Measurements from ENCODE around the gene DDX21.
"Not testable (repeated sequence)": the region's sequence is repeated elsewhere in the genome, so short reads cannot be mapped to it uniquely, and the experiment has no call there.

The DDX21 gene

GRCh38 chr10:69007260-69007659 is 51.3 kb downstream of the DDX21 start:
- DNase-seq (ENCODE audit: low read depth): no peak
- no peak for TF ChIP-seq CTCF (IDR thresholded peaks at IDR 0.05; ENCODE audit: control insufficient read depth, extremely low read depth, insufficient read depth)
- H3K4me3 ChIP-seq (ENCODE audit: low read depth, low read length): no peak overlapping the region

GRCh38 chr10:69009360-69009759 is 53.4 kb downstream of the DDX21 start:
- H3K4me3 ChIP-seq (ENCODE audit: low read depth, low read length): no peak overlapping the region
- no peak for DNase-seq (ENCODE audit: low read depth)
- TF ChIP-seq CTCF (IDR thresholded peaks at IDR 0.05; ENCODE audit: control insufficient read depth, extremely low read depth, insufficient read depth): no peak

- DNase-seq (ENCODE audit: low read depth): no peak
- no peak for TF ChIP-seq CTCF (IDR thresholded peaks at IDR 0.05; ENCODE audit: control insufficient read depth, extremely low read depth, insufficient read depth)
- no peak overlapping the region for H3K4me3 ChIP-seq (ENCODE audit: low read depth, low read length)
Observed at GRCh38 chr10:69010151-69010640, 54.2 kb downstream of the DDX21 start.

GRCh38 chr10:69012778-69013177 is 56.8 kb downstream of the DDX21 start:
- H3K4me3 ChIP-seq (ENCODE audit: low read depth, low read length); DNase-seq (ENCODE audit: low read depth): not testable (repeated sequence)

- H3K4me3 ChIP-seq (ENCODE audit: low read depth, low read length): no peak overlapping the region
- no peak for DNase-seq (ENCODE audit: low read depth)
- no peak for TF ChIP-seq CTCF (IDR thresholded peaks at IDR 0.05; ENCODE audit: control insufficient read depth, extremely low read depth, insufficient read depth)
Observed at GRCh38 chr10:69014171-69014570, 58.2 kb downstream of the DDX21 start.

- no peak overlapping the region for H3K4me3 ChIP-seq (ENCODE audit: low read depth, low read length)
- DNase-seq (ENCODE audit: low read depth): no peak
- no peak for TF ChIP-seq CTCF (IDR thresholded peaks at IDR 0.05; ENCODE audit: control insufficient read depth, extremely low read depth, insufficient read depth)
Observed at GRCh38 chr10:69018613-69019012, 62.6 kb downstream of the DDX21 start.

- no peak overlapping the region for H3K4me3 ChIP-seq (ENCODE audit: low read depth, low read length)
- DNase-seq (ENCODE audit: low read depth): no peak
- no peak for TF ChIP-seq CTCF (IDR thresholded peaks at IDR 0.05; ENCODE audit: control insufficient read depth, extremely low read depth, insufficient read depth)
Observed at GRCh38 chr10:69022611-69023010, 66.6 kb downstream of the DDX21 start.
